Vagina (tissue), 2 donors: Measurements from ENCODE around the gene PRAC2.

ENCODE experiments used
- POLR2A ChIP-seq, 2 donors: fragments of 450-650 bp; IDR thresholded peaks; one replicate each; pipeline ENCODE4 v1.6.1; 2017; ENCODE audit warnings: antibody characterized with exemption in 2 of 2, mild to moderate bottlenecking in 2 of 2, moderate library complexity in 2 of 2
- TF ChIP-seq, protein P1 (sequence below), 3 experiments: fragments of 450-650 bp in 2 of 3; fragments of 200-600 bp in 1 of 3; sonication (generic) in 1 of 3; IDR thresholded peaks; one replicate each; pipeline ENCODE4 v1.5.1; 2017 to 2019; ENCODE audit warnings: antibody characterized with exemption in 3 of 3, mild to moderate bottlenecking in 2 of 3, moderate library complexity in 2 of 3

DNA sequence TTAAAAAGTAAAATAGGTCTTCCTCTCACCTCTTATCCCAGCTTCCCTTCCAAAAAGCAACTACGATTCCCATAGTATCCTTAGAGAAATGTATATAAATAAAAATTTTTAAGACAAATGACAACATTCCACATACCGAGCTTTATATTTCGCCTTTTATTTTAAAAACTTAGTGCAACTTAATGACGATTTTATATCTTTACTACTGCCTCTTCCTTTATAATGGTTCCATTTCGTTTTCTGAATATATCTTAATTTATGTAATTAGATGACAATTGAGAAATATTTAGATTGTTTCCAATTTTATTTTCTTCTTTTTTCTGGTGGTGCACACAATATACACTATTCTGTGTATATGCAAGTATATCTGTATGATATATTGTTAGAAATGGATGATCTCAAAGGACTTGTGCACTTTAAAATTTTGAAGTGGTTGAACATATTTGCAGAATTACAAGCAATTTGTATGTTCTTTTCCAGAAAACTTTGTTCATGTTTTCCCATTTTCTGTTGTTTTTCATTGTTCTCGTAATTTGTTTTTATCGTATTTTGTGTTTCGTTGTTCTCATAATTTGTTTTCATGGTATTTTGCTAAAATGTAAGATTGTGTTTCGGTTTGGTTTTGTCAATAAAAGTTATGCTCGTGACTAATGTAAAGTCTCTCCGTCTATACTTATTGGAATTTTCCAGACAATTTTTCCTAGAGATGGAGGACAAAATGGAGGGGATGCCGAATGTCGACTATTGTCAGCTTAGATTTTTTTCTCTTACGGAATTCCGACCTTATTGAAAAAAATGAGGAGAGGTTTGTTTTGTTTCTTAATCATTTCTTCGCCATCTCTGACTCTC is 26.0 kb downstream of the PRAC2 start:
- TF ChIP-seq, protein P1, sequence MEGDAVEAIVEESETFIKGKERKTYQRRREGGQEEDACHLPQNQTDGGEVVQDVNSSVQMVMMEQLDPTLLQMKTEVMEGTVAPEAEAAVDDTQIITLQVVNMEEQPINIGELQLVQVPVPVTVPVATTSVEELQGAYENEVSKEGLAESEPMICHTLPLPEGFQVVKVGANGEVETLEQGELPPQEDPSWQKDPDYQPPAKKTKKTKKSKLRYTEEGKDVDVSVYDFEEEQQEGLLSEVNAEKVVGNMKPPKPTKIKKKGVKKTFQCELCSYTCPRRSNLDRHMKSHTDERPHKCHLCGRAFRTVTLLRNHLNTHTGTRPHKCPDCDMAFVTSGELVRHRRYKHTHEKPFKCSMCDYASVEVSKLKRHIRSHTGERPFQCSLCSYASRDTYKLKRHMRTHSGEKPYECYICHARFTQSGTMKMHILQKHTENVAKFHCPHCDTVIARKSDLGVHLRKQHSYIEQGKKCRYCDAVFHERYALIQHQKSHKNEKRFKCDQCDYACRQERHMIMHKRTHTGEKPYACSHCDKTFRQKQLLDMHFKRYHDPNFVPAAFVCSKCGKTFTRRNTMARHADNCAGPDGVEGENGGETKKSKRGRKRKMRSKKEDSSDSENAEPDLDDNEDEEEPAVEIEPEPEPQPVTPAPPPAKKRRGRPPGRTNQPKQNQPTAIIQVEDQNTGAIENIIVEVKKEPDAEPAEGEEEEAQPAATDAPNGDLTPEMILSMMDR (IDR thresholded peaks at IDR 0.05): no peak
- TF ChIP-seq POLR2A (IDR thresholded peaks at IDR 0.05): no peak
